ENCODE results near the gene CLEC18A. TPM values are rescaled to one million over a fixed set of nuclear protein-coding genes. Genes with fewer than 3 reads are reported as not detected.
"Not testable (repeated sequence)": the region's sequence is repeated elsewhere in the genome, so short reads cannot be mapped to it uniquely, and the experiment has no call there.

Gene CLEC18A
- total RNA-seq, 1 experiment from 2014 or later, result 1.6 TPM

- H3K27ac ChIP-seq (ENCODE audit: insufficient read length, low read depth, low read length); H2BK12ac ChIP-seq (ENCODE audit: insufficient read length, low read depth, low read length); H3K4me1 ChIP-seq (ENCODE audit: insufficient read depth, low read length); H3K18ac ChIP-seq (ENCODE audit: insufficient read length, low read depth, low read length); H3K79me2 ChIP-seq (ENCODE audit: insufficient read depth, low read length); H4K91ac ChIP-seq (ENCODE audit: insufficient read length, low read depth, low read length); H3K79me1 ChIP-seq (ENCODE audit: insufficient read depth, low read depth, low read length, poor library complexity, severe bottlenecking); H3K9ac ChIP-seq (ENCODE audit: extremely low read depth, insufficient read length, low read length); H2BK20ac ChIP-seq (ENCODE audit: low read depth, low read length, poor library complexity, severe bottlenecking); H3K56ac ChIP-seq (ENCODE audit: insufficient read length, low read depth, low read length); H3K36me3 Mint-ChIP-seq (ENCODE audit: insufficient read depth in 1 of 3, low read depth in 3 of 3); DNase-seq; H3K23ac ChIP-seq (ENCODE audit: insufficient read length, low read depth, low read length); H2BK5ac ChIP-seq (ENCODE audit: insufficient read length, low read length); H4K5ac ChIP-seq (ENCODE audit: insufficient read length, low read depth, low read length); H2AFZ ChIP-seq (ENCODE audit: low read length); H3K9me3 Mint-ChIP-seq; H3K23me2 ChIP-seq (ENCODE audit: insufficient read length, low read depth, low read length, poor library complexity, severe bottlenecking); H4K8ac ChIP-seq (replicated peaks; ENCODE audit: insufficient read length, low read depth, low read length); H3T11ph ChIP-seq (ENCODE audit: low read length); H3K4me2 ChIP-seq (ENCODE audit: insufficient read depth, insufficient read length, low read length); H3K27ac Mint-ChIP-seq; H2BK120ac ChIP-seq (ENCODE audit: low read depth, low read length, poor library complexity, severe bottlenecking); H3K4me1 Mint-ChIP-seq; H3K27me3 Mint-ChIP-seq (ENCODE audit: low read depth); H3K9me3 ChIP-seq (ENCODE audit: control insufficient read depth, low read depth, low read length); H3K4ac ChIP-seq (ENCODE audit: low read depth, low read length); H3K27me3 ChIP-seq (ENCODE audit: insufficient read depth, low read length); H2AK5ac ChIP-seq (ENCODE audit: insufficient read length, low read length); H4K20me1 ChIP-seq (ENCODE audit: control insufficient read depth, insufficient read depth, insufficient read length); H3K14ac ChIP-seq (ENCODE audit: insufficient read depth, low read length); H2BK15ac ChIP-seq (ENCODE audit: low read depth, low read length): not testable (repeated sequence)
- H3K4me3 Mint-ChIP-seq, result peak overlapping the region; percentile 60 to 77
- WGBS (ENCODE audit: extremely low coverage, insufficient read length, low lambda C conversion rate), result no CpG with 5 or more reads among the region's 24 CpGs
These were observed 14.5 kb downstream of the CLEC18A start for GRCh38 chr16:69965661-69966054.

DNA sequence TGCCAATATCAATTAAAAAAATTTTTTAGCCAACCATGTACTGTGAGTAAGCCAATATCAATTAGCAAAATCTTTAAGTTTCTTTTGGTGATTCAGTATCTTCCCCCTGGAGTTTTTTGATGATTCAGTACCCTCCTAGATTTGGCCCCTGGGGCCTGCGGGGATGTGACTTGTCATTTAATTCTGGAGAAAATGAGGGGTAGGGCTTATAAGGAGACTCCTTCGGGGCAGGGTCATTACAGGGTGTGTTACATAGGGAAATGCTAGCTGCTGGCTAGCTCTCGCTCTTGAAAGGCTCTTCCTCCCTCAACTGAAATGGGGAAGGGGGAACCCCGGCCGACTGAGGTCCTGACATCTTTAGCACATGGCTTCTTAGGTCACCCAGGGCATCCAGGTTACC is 16.6 kb downstream of the CLEC18A start:
- not testable (repeated sequence) for H2BK5ac ChIP-seq (ENCODE audit: insufficient read length, low read length); H3K4me3 Mint-ChIP-seq; H3K9ac ChIP-seq (ENCODE audit: extremely low read depth, insufficient read length, low read length); H4K91ac ChIP-seq (ENCODE audit: insufficient read length, low read depth, low read length); H3K18ac ChIP-seq (ENCODE audit: insufficient read length, low read depth, low read length); H3K9me3 Mint-ChIP-seq; H4K8ac ChIP-seq (replicated peaks; ENCODE audit: insufficient read length, low read depth, low read length); H3K23ac ChIP-seq (ENCODE audit: insufficient read length, low read depth, low read length); H3K56ac ChIP-seq (ENCODE audit: insufficient read length, low read depth, low read length); H3T11ph ChIP-seq (ENCODE audit: low read length); H3K27ac Mint-ChIP-seq; H3K79me2 ChIP-seq (ENCODE audit: insufficient read depth, low read length); H3K27me3 Mint-ChIP-seq (ENCODE audit: low read depth); H3K36me3 Mint-ChIP-seq (ENCODE audit: insufficient read depth in 1 of 3, low read depth in 3 of 3); H3K14ac ChIP-seq (ENCODE audit: insufficient read depth, low read length); H3K27me3 ChIP-seq (ENCODE audit: insufficient read depth, low read length); H2AFZ ChIP-seq (ENCODE audit: low read length); H3K4ac ChIP-seq (ENCODE audit: low read depth, low read length); H4K5ac ChIP-seq (ENCODE audit: insufficient read length, low read depth, low read length); H2AK5ac ChIP-seq (ENCODE audit: insufficient read length, low read length); H3K79me1 ChIP-seq (ENCODE audit: insufficient read depth, low read depth, low read length, poor library complexity, severe bottlenecking); H3K4me2 ChIP-seq (ENCODE audit: insufficient read depth, insufficient read length, low read length); H2BK20ac ChIP-seq (ENCODE audit: low read depth, low read length, poor library complexity, severe bottlenecking); H3K9me3 ChIP-seq (ENCODE audit: control insufficient read depth, low read depth, low read length); H3K4me1 ChIP-seq (ENCODE audit: insufficient read depth, low read length); H2BK15ac ChIP-seq (ENCODE audit: low read depth, low read length); H2BK12ac ChIP-seq (ENCODE audit: insufficient read length, low read depth, low read length); H4K20me1 ChIP-seq (ENCODE audit: control insufficient read depth, insufficient read depth, insufficient read length); H3K23me2 ChIP-seq (ENCODE audit: insufficient read length, low read depth, low read length, poor library complexity, severe bottlenecking); H3K27ac ChIP-seq (ENCODE audit: insufficient read length, low read depth, low read length); H3K4me1 Mint-ChIP-seq; DNase-seq; H2BK120ac ChIP-seq (ENCODE audit: low read depth, low read length, poor library complexity, severe bottlenecking)
- no CpG with 5 or more reads among the region's 5 CpGs for WGBS (ENCODE audit: extremely low coverage, insufficient read length, low lambda C conversion rate)
